ENCODE data around the gene BBS4. TPM values are rescaled to one million over a fixed set of nuclear protein-coding genes. Genes with fewer than 3 reads are reported as not detected.
A peak's percentile ranks its signal among the peaks of the same experiment; 100 is the strongest.

Gene BBS4
- total RNA-seq, 1 donor from 2014 or later, result 17.0 TPM

GRCh38 chr15:72732516-72732915 is 46.5 kb downstream of the BBS4 start:
- no peak overlapping the region for H3K27ac Mint-ChIP-seq (ENCODE audit: unreplicated experiment)
- H3K4me3 Mint-ChIP-seq (ENCODE audit: unreplicated experiment), result no peak overlapping the region
- H3K9me3 Mint-ChIP-seq (ENCODE audit: unreplicated experiment), result no peaks in the 10 kb centered on the region
- no peaks in the 10 kb centered on the region for H3K4me1 Mint-ChIP-seq (ENCODE audit: unreplicated experiment)
- H3K27me3 Mint-ChIP-seq (ENCODE audit: unreplicated experiment), result no peaks in the 10 kb centered on the region
- no peak for DNase-seq (ENCODE audit: low spot score)
- peaks cover 9% of the 10 kb centered on the region for H3K36me3 Mint-ChIP-seq (ENCODE audit: low read depth, unreplicated experiment)
- peak; percentile 36 for TF ChIP-seq CTCF (IDR thresholded peaks at IDR 0.05; ENCODE audit: unreplicated experiment)

DNA sequence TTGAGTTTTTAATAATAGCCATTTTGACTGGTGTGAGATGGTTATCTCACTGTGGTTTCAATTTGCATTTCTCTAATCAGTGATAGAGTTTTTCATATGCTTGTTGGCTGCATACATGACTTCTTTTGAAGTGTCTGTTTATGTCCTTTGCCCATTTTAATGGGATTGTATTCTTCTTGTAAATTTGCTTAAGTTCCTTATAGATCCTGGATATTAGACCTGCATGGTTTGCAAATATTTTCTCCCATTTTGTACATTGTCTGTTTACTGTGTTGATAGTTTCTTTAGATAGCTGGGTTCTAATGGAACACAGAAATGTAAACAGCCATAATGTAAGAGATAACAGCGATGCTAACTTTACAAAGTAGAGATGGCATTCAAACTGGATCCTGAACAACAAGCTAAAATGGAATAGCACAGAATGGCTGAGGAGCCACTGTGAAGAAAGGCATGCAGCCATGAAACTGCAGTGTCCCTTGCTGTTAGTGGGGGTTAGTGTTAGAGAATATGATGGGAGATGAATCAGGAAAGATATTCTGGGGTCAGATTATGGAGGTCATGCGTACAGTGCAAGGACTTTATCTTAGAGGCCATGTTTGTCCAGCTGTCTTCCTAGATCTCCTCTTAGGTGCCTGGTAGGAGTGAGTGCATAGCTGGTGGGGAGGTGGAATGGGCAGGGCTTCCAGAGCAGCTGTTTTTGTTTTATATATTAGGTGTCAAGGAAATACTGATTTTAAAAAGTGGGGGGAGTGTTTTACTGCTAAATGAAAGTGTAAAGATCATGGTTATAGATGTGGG is 48.1 kb downstream of the BBS4 start:
- no peak for DNase-seq (ENCODE audit: low spot score)
- H3K27me3 Mint-ChIP-seq (ENCODE audit: unreplicated experiment), result no peaks in the 10 kb centered on the region
- H3K27ac Mint-ChIP-seq (ENCODE audit: unreplicated experiment), result peak overlapping the region; percentile 38
- no peak overlapping the region for H3K4me3 Mint-ChIP-seq (ENCODE audit: unreplicated experiment)
- no peaks in the 10 kb centered on the region for H3K9me3 Mint-ChIP-seq (ENCODE audit: unreplicated experiment)
- TF ChIP-seq CTCF (IDR thresholded peaks at IDR 0.05; ENCODE audit: unreplicated experiment), result no peak
- H3K36me3 Mint-ChIP-seq (ENCODE audit: low read depth, unreplicated experiment), result peaks cover 17% of the 10 kb centered on the region
- H3K4me1 Mint-ChIP-seq (ENCODE audit: unreplicated experiment), result no peaks in the 10 kb centered on the region

DNA sequence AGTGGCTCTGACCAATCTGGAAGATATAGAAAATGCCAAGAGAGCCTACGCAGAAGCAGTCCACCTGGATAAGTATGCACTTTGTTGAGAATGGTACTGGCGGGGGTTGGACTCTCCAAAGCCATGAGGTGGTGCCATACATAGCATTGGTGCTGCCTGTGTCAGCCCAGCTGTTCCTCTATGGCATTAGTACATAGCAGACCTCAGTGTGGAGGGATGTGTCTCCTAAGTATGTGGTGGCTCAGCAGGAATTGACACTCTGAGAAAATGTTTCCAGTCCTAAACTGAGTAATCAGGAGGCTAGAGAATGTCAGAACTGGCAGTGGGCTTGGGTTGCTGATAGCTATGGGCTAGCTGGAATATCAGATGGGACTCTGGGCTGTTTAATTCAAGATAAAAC is 49.1 kb downstream of the BBS4 start:
- Mint-ChIP-seq H3K36me3 (ENCODE audit: low read depth, unreplicated experiment) (peaks cover 17% of the 10 kb centered on the region), H3K27ac (ENCODE audit: unreplicated experiment) (no peak overlapping the region), H3K4me1 (ENCODE audit: unreplicated experiment) (no peaks in the 10 kb centered on the region), H3K9me3 (ENCODE audit: unreplicated experiment) (no peaks in the 10 kb centered on the region), H3K27me3 (ENCODE audit: unreplicated experiment) (no peaks in the 10 kb centered on the region), H3K4me3 (ENCODE audit: unreplicated experiment) (no peak overlapping the region)
- TF ChIP-seq CTCF (IDR thresholded peaks at IDR 0.05; ENCODE audit: unreplicated experiment), result no peak
- no peak for DNase-seq (ENCODE audit: low spot score)

DNA sequence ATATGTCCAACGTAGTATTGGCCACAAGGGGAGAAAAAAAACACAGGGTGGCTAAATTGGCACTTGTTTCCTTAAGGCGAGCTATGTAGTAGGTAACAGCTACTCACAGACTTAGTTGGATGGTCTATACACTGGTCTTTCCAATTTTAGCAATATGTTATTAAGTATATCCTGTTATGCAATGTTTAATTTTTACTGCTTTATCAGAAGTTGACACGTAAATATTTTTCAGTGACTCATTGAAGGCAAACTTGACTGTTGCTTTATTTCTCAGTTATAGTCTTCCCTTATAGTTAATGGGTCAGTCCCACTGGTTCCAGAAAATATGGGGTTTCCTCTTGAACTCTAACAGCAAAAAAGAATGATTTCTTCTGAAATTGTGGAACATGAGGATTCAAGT is 51.1 kb downstream of the BBS4 start:
- no peak overlapping the region for H3K4me3 Mint-ChIP-seq (ENCODE audit: unreplicated experiment)
- no peaks in the 10 kb centered on the region for H3K27me3 Mint-ChIP-seq (ENCODE audit: unreplicated experiment)
- H3K9me3 Mint-ChIP-seq (ENCODE audit: unreplicated experiment), result no peaks in the 10 kb centered on the region
- no peak for DNase-seq (ENCODE audit: low spot score)
- peaks cover 25% of the 10 kb centered on the region for H3K36me3 Mint-ChIP-seq (ENCODE audit: low read depth, unreplicated experiment)
- H3K4me1 Mint-ChIP-seq (ENCODE audit: unreplicated experiment), result no peaks in the 10 kb centered on the region
- H3K27ac Mint-ChIP-seq (ENCODE audit: unreplicated experiment), result no peak overlapping the region
- TF ChIP-seq CTCF (IDR thresholded peaks at IDR 0.05; ENCODE audit: unreplicated experiment), result no peak

- Mint-ChIP-seq H3K36me3 (ENCODE audit: low read depth, unreplicated experiment) (peaks cover 25% of the 10 kb centered on the region), H3K4me3 (ENCODE audit: unreplicated experiment) (no peak overlapping the region), H3K27ac (ENCODE audit: unreplicated experiment) (no peak overlapping the region), H3K9me3 (ENCODE audit: unreplicated experiment) (no peaks in the 10 kb centered on the region), H3K27me3 (ENCODE audit: unreplicated experiment) (no peaks in the 10 kb centered on the region), H3K4me1 (ENCODE audit: unreplicated experiment) (no peaks in the 10 kb centered on the region)
- TF ChIP-seq CTCF (IDR thresholded peaks at IDR 0.05; ENCODE audit: unreplicated experiment), result no peak
- no peak for DNase-seq (ENCODE audit: low spot score)
These were observed 51.7 kb downstream of the BBS4 start for GRCh38 chr15:72737723-72738122.
